GM04504 (cell line): ENCODE data around the gene CLCN7.

ENCODE experiments used
- DNase-seq: peaks from one replicate; pipeline ENCODE4 v3.0.0-alpha.2; 2012; ENCODE audit warnings: low read depth

The CLCN7 gene

GRCh38 chr16:1474796-1475551, at the start of gene CLCN7:
TSS of gene CLCN7 (minus strand) at chr16:1475028. CDS start at chr16:1474974, 54 bp downstream.
- peak; percentile 66 for DNase-seq

GRCh38 chr16:1524366-1524765, 49.5 kb upstream of the CLCN7 start:
- no peak for DNase-seq

GRCh38 chr16:1523581-1524245, 48.9 kb upstream of the CLCN7 start:
- no peak for DNase-seq

- no peak for DNase-seq
Measured at GRCh38 chr16:1520461-1520860, 45.6 kb upstream of the CLCN7 start.

- DNase-seq = no peak
Measured at GRCh38 chr16:1519831-1520230, 45.0 kb upstream of the CLCN7 start.

- DNase-seq = no peak
Measured at GRCh38 chr16:1518626-1519135, 43.9 kb upstream of the CLCN7 start.

- no peak for DNase-seq
Measured at GRCh38 chr16:1514507-1514906, 39.7 kb upstream of the CLCN7 start.

- no peak for DNase-seq
Measured at GRCh38 chr16:1512774-1513173, 37.9 kb upstream of the CLCN7 start.

- DNase-seq = no peak
Measured at GRCh38 chr16:1511662-1512569, 37.1 kb upstream of the CLCN7 start.

- no peak for DNase-seq
Measured at GRCh38 chr16:1510941-1511351, 36.1 kb upstream of the CLCN7 start.

GRCh38 chr16:1510272-1510671, 35.4 kb upstream of the CLCN7 start:
- no peak for DNase-seq

- no peak for DNase-seq
Measured at GRCh38 chr16:1509307-1510221, 34.7 kb upstream of the CLCN7 start.

- no peak for DNase-seq
Measured at GRCh38 chr16:1508494-1509187, 33.8 kb upstream of the CLCN7 start.

GRCh38 chr16:1506494-1507213, 31.8 kb upstream of the CLCN7 start:
- no peak for DNase-seq

- DNase-seq = no peak
Measured at GRCh38 chr16:1505912-1506311, 31.1 kb upstream of the CLCN7 start.

- no peak for DNase-seq
Measured at GRCh38 chr16:1505073-1505844, 30.4 kb upstream of the CLCN7 start.

GRCh38 chr16:1503110-1503955, 28.5 kb upstream of the CLCN7 start:
- DNase-seq = no peak
